Measurements from ENCODE around the gene HUS1B. TPM values are rescaled to one million over a fixed set of nuclear protein-coding genes. Genes with fewer than 3 reads are reported as not detected.
"Not testable (repeated sequence)": the region's sequence is repeated elsewhere in the genome, so short reads cannot be mapped to it uniquely, and the experiment has no call there.

Gene HUS1B
- total RNA-seq, 1 donor from 2014 or later = 0.51 TPM

- no peak for DNase-seq (ENCODE audit: low read depth in 2 of 2)
These were observed 22.4 kb upstream of the HUS1B start for GRCh38 chr6:679282-679681.

GRCh38 chr6:678520-678919 lies 21.6 kb upstream of the HUS1B start:
- no peak for DNase-seq (ENCODE audit: low read depth in 2 of 2)

GRCh38 chr6:677919-678318 lies 21.0 kb upstream of the HUS1B start:
- no peak for DNase-seq (ENCODE audit: low read depth in 2 of 2)

- peak in 1 of 2 donors; percentile 16 for DNase-seq (ENCODE audit: low read depth in 2 of 2)
These were observed 18.1 kb upstream of the HUS1B start for GRCh38 chr6:674956-675355.

- no peak for DNase-seq (ENCODE audit: low read depth in 2 of 2)
These were observed 17.5 kb upstream of the HUS1B start for GRCh38 chr6:674406-674805.

GRCh38 chr6:667253-667927 lies 10.5 kb upstream of the HUS1B start:
- DNase-seq (ENCODE audit: low read depth in 2 of 2) = no peak

GRCh38 chr6:665403-666267 lies 8.7 kb upstream of the HUS1B start:
- no peak for DNase-seq (ENCODE audit: low read depth in 2 of 2)

- not testable (repeated sequence) for DNase-seq (ENCODE audit: low read depth in 2 of 2)
These were observed 6.9 kb upstream of the HUS1B start for GRCh38 chr6:663788-664187.

GRCh38 chr6:659716-660581 lies 3.0 kb upstream of the HUS1B start:
- no peak for DNase-seq (ENCODE audit: low read depth in 2 of 2)

- no peak for DNase-seq (ENCODE audit: low read depth in 2 of 2)
These were observed 1.3 kb upstream of the HUS1B start for GRCh38 chr6:658244-658643.

- no peak for DNase-seq (ENCODE audit: low read depth in 2 of 2)
These were observed 843 bp upstream of the HUS1B start for GRCh38 chr6:657743-658142.

GRCh38 chr6:654136-654535 lies 2.8 kb downstream of the HUS1B start:
- DNase-seq (ENCODE audit: low read depth in 2 of 2) = peak in 1 of 2 donors; percentile 14

- DNase-seq (ENCODE audit: low read depth in 2 of 2) = no peak
These were observed 4.0 kb downstream of the HUS1B start for GRCh38 chr6:652865-653264.

GRCh38 chr6:650098-650497 lies 6.8 kb downstream of the HUS1B start:
- DNase-seq (ENCODE audit: low read depth in 2 of 2) = no peak

- no peak for DNase-seq (ENCODE audit: low read depth in 2 of 2)
These were observed 14.1 kb downstream of the HUS1B start for GRCh38 chr6:642805-643204.

GRCh38 chr6:641225-641985 lies 15.5 kb downstream of the HUS1B start:
- no peak for DNase-seq (ENCODE audit: low read depth in 2 of 2)

GRCh38 chr6:636488-636887 lies 20.4 kb downstream of the HUS1B start:
- DNase-seq (ENCODE audit: low read depth in 2 of 2) = no peak

- DNase-seq (ENCODE audit: low read depth in 2 of 2) = no peak
These were observed 21.7 kb downstream of the HUS1B start for GRCh38 chr6:635233-635632.

- no peak for DNase-seq (ENCODE audit: low read depth in 2 of 2)
These were observed 23.3 kb downstream of the HUS1B start for GRCh38 chr6:633611-634010.

GRCh38 chr6:628766-629165 lies 28.1 kb downstream of the HUS1B start:
- DNase-seq (ENCODE audit: low read depth in 2 of 2) = no peak

GRCh38 chr6:626236-626635 lies 30.7 kb downstream of the HUS1B start:
- DNase-seq (ENCODE audit: low read depth in 2 of 2) = no peak
